Lung (tissue), 12 donors: ENCODE measurements around the gene SYT1. TPM values are rescaled to one million over a fixed set of nuclear protein-coding genes. Genes with fewer than 3 reads are reported as not detected.

Source experiments
- ATAC-seq: fragments of 200-7000 bp; cut with Tn5 transposase; one replicate; pipeline ENCODE4 v1.9.1; 2020; ENCODE audit warnings: moderate number of reproducible peaks; ENCODE audit not compliant: insufficient read depth, low FRiP score
- DNase-seq, 3 donors: peaks; one replicate each; pipeline ENCODE4 v3.0.0-alpha.2; 2013 to 2017
- H3K27ac ChIP-seq, 2 donors: one replicate each; pipeline ENCODE4 v1.5.1; 2013; ENCODE audit warnings: mild to moderate bottlenecking in 2 of 2, moderate library complexity in 2 of 2, control low read depth in 1 of 2, inconsistent platforms in 1 of 2, low read depth in 1 of 2, low read length in 1 of 2
- H3K27me3 ChIP-seq, 3 donors: one replicate each; pipeline ENCODE4 v1.5.1; 2013; ENCODE audit warnings: low read length in 2 of 3; ENCODE audit not compliant: control insufficient read depth in 3 of 3, insufficient read depth in 3 of 3
- H3K36me3 ChIP-seq, 4 donors: one replicate each; pipeline ENCODE4 v1.5.1; 2013; ENCODE audit warnings: low read length in 4 of 4, mild to moderate bottlenecking in 1 of 4, moderate library complexity in 1 of 4; ENCODE audit not compliant: control insufficient read depth in 4 of 4, insufficient read depth in 4 of 4
- H3K4me1 ChIP-seq, 5 donors: one replicate each; pipeline ENCODE4 v1.5.1; 2013; ENCODE audit warnings: low read length in 5 of 5, mild to moderate bottlenecking in 2 of 5, moderate library complexity in 1 of 5; ENCODE audit not compliant: control insufficient read depth in 5 of 5, insufficient read depth in 5 of 5
- H3K4me3 ChIP-seq: one replicate; pipeline ENCODE4 v1.5.1; 2013; ENCODE audit warnings: mild to moderate bottlenecking, control low read depth, moderate library complexity
- H3K9ac ChIP-seq, 2 donors: one replicate each; pipeline ENCODE4 v1.5.1; 2013; ENCODE audit warnings: low read length in 2 of 2, control low read depth in 1 of 2; ENCODE audit not compliant: insufficient read depth in 1 of 2
- H3K9me3 ChIP-seq, 4 donors: one replicate each; pipeline ENCODE4 v1.5.1; 2013; ENCODE audit warnings: low read length in 3 of 4, mild to moderate bottlenecking in 1 of 4, moderate library complexity in 1 of 4; ENCODE audit not compliant: control insufficient read depth in 4 of 4, insufficient read depth in 3 of 4
- CTCF ChIP-seq: IDR thresholded peaks from 2 replicates; pipeline ENCODE4 v1.5.1; 2012; ENCODE audit warnings: mild to moderate bottlenecking; ENCODE audit errors: control extremely low read depth, extremely low read depth
- WGBS, 2 donors: extraction: QIAGEN DNeasy Blood & Tissue Kit; methylation state at CpG; one replicate each; pipeline ENCODE4 v1.1.7; 2013; 5-methylcytosine and 5-hydroxymethylcytosine counted together
- polyA plus RNA-seq, 2 donors: library from polyadenylated mRNA; stranded (reverse); fragments of 200-250 nt; gene quantifications; one replicate each; pipeline ENCODE4 v1.2.1, GENCODE V29; 2013
- total RNA-seq, 2 donors: library from RNA; depleted of rRNA in 1 of 2; stranded (reverse); fragments of >200 nt in 1 of 2; gene quantifications; one replicate each; pipeline ENCODE4 v1.2.1, GENCODE V29; 2014 to 2021
- donor health status: control.
- donor health status: control.
- donor health status: Bipolar disorder and iron deficiency.
- donor health status: healthy.
- donor health status: DM: yes; HTN: yes; CAD: no.

Gene SYT1
- total and polyA plus RNA-seq, 4 donors, result 0.05 to 3.2 (median 0.46) TPM

- Histone ChIP-seq H3K27me3 (no peaks in the 10 kb centered on the region), H3K9ac (no peak overlapping the region), H3K9me3 (no peaks in the 10 kb centered on the region), H3K4me3 (no peak overlapping the region), H3K4me1 (no peaks in the 10 kb centered on the region), H3K27ac (no peak overlapping the region), H3K36me3 (no peaks in the 10 kb centered on the region)
- DNase-seq (no peak), ATAC-seq (no peak)
- no peak for TF ChIP-seq CTCF
- 79 to 92% methylated on average over 2 of the region's 2 CpGs for WGBS, 2 donors
These were observed 390.7 kb downstream of the SYT1 start for GRCh38 chr12:79255288-79255687.

- no peak for TF ChIP-seq CTCF
- Histone ChIP-seq H3K4me3 (no peak overlapping the region), H3K27ac (no peak overlapping the region), H3K9ac (no peak overlapping the region), H3K27me3 (no peaks in the 10 kb centered on the region), H3K4me1 (no peaks in the 10 kb centered on the region), H3K9me3 (no peaks in the 10 kb centered on the region), H3K36me3 (no peaks in the 10 kb centered on the region)
- DNase-seq, result no peak
- WGBS, 2 donors, result 83 to 89% methylated on average over 2 of the region's 2 CpGs
- no peak for ATAC-seq
These were observed 396.3 kb downstream of the SYT1 start for GRCh38 chr12:79260923-79261322.

- no peaks in the 10 kb centered on the region for H3K36me3 ChIP-seq
- no peak overlapping the region for H3K4me3 ChIP-seq
- H3K27ac ChIP-seq, result no peak overlapping the region
- H3K4me1 ChIP-seq, result no peaks in the 10 kb centered on the region
- no peaks in the 10 kb centered on the region for H3K27me3 ChIP-seq
- H3K9ac ChIP-seq, result no peak overlapping the region
- H3K9me3 ChIP-seq, result no peaks in the 10 kb centered on the region
- 71 to 77% methylated on average over 3 of the region's 3 CpGs for WGBS, 2 donors
- ATAC-seq (no peak), DNase-seq (no peak)
- TF ChIP-seq CTCF, result no peak
These were observed 398.4 kb downstream of the SYT1 start for GRCh38 chr12:79262938-79263337.
